IMR-90 (cell line): ENCODE measurements around the gene LRRC7. TPM values are rescaled to one million over a fixed set of nuclear protein-coding genes. Genes with fewer than 3 reads are reported as not detected.

Source experiments
- ATAC-seq: fragments of 200-7000 bp; cut with Tn5 transposase; 2 replicates; pipeline ENCODE4 v1.9.1; 2020; ENCODE audit warnings: low read depth, mild to moderate bottlenecking, moderate library complexity
- BruUV-seq: library from RNA; stranded (reverse); fragments of 400-500 nt; replicated peaks from 2 replicates; lab custom pipeline; 2021; lab: Mats Ljungman, UMichigan
- CTCF ChIA-PET: fragments of 300-600 bp; formaldehyde crosslinking; extraction: SDS; loops from one replicate; lab custom pipeline; 2021; ENCODE audit warnings: antibody characterized with exemption; lab: Yijun Ruan, JAX
- POLR2A ChIA-PET: fragments of 300-600 bp; sonication (Branson Sonifier 250); formaldehyde crosslinking; loops from one replicate; lab custom pipeline; 2022; ENCODE audit warnings: antibody characterized with exemption; ENCODE audit not compliant: unreplicated experiment; lab: Charles Lee
- DNase-seq: peaks from one replicate; pipeline ENCODE4 v3.0.0; 2013
- H2AFZ ChIP-seq: replicated peaks from 2 replicates; pipeline ENCODE3; 2013; ENCODE audit warnings: low read length, mild to moderate bottlenecking; ENCODE audit not compliant: poor library complexity
- H2AK5ac ChIP-seq: 2 replicates; pipeline ENCODE4 v1.6.1; 2013; ENCODE audit warnings: low read depth, low read length, inconsistent platforms
- H2AK9ac ChIP-seq: replicated peaks from 2 replicates; pipeline ENCODE3; 2013; ENCODE audit warnings: mild to moderate bottlenecking, low read depth, low read length, moderate library complexity; ENCODE audit not compliant: poor library complexity
- H2BK120ac ChIP-seq: 2 replicates; pipeline ENCODE4 v1.6.1; 2013; ENCODE audit warnings: low read depth, low read length, inconsistent platforms
- H2BK15ac ChIP-seq: 3 replicates; pipeline ENCODE4 v1.6.1; 2013; ENCODE audit warnings: low read depth, low read length, inconsistent platforms
- H2BK20ac ChIP-seq: 2 replicates; pipeline ENCODE4 v1.6.1; 2013; ENCODE audit warnings: low read depth, mild to moderate bottlenecking, inconsistent platforms, low read length, moderate library complexity
- H2BK5ac ChIP-seq: 2 replicates; pipeline ENCODE4 v1.6.1; 2013; ENCODE audit warnings: mild to moderate bottlenecking, low read depth, low read length, inconsistent platforms; ENCODE audit not compliant: poor library complexity, severe bottlenecking
- H3K14ac ChIP-seq: replicated peaks from 2 replicates; pipeline ENCODE4 v1.6.1; 2013; ENCODE audit warnings: low read depth, low read length, inconsistent platforms
- H3K18ac ChIP-seq: 2 replicates; pipeline ENCODE4 v1.6.1; 2013; ENCODE audit warnings: low read depth, low read length, control low read depth
- H3K23ac ChIP-seq: 2 replicates; pipeline ENCODE4 v1.6.1; 2013; ENCODE audit warnings: low read depth, low read length, inconsistent platforms
- H3K27ac ChIP-seq: 2 replicates; pipeline ENCODE4 v1.5.1; 2013; ENCODE audit warnings: mild to moderate bottlenecking, control low read depth, low read length; ENCODE audit not compliant: insufficient read depth
- H3K27me3 ChIP-seq: 2 replicates; pipeline ENCODE4 v1.6.1; 2013; ENCODE audit warnings: low read length; ENCODE audit not compliant: control insufficient read depth, insufficient read depth
- H3K36me3 ChIP-seq: 2 replicates; pipeline ENCODE4 v1.6.1; 2013; ENCODE audit warnings: low read length, mixed read lengths; ENCODE audit not compliant: control insufficient read depth, insufficient read depth
- H3K4ac ChIP-seq: 2 replicates; pipeline ENCODE4 v1.6.1; 2013; ENCODE audit warnings: low read depth, low read length, inconsistent platforms
- H3K4me1 ChIP-seq: 2 replicates; pipeline ENCODE4 v1.6.1; 2013; ENCODE audit warnings: low read length, mixed read lengths; ENCODE audit not compliant: control insufficient read depth, insufficient read depth
- H3K4me2 ChIP-seq: 2 replicates; pipeline ENCODE4 v1.6.1; 2013; ENCODE audit warnings: low read depth, mild to moderate bottlenecking, control low read depth, low read length, moderate library complexity
- H3K4me3 ChIP-seq: 2 replicates; pipeline ENCODE4 v1.5.1; 2013; ENCODE audit warnings: low read depth, mild to moderate bottlenecking, control low read depth, low read length, moderate library complexity; ENCODE audit not compliant: insufficient read depth
- H3K56ac ChIP-seq: 2 replicates; pipeline ENCODE4 v1.6.1; 2013; ENCODE audit warnings: low read length, inconsistent platforms; ENCODE audit not compliant: insufficient read depth; ENCODE audit errors: extremely low read depth
- H3K79me1 ChIP-seq, 2 experiments: 2 replicates each; pipeline ENCODE4 v1.6.1; 2013; ENCODE audit warnings: low read length in 2 of 2, inconsistent platforms in 1 of 2, low read depth in 1 of 2
- H3K9ac ChIP-seq: 2 replicates; pipeline ENCODE4 v1.6.1; 2013; ENCODE audit warnings: low read depth, low read length, control low read depth
- H3K9me1 ChIP-seq: 2 replicates; pipeline ENCODE4 v1.6.1; 2013; ENCODE audit warnings: low read length, inconsistent platforms; ENCODE audit not compliant: insufficient read depth
- H3K9me3 ChIP-seq: 2 replicates; pipeline ENCODE4 v1.6.1; 2013; ENCODE audit warnings: low read length; ENCODE audit not compliant: control insufficient read depth, insufficient read depth
- H4K20me1 ChIP-seq: 2 replicates; pipeline ENCODE4 v1.6.1; 2013; ENCODE audit warnings: low read length, inconsistent platforms; ENCODE audit not compliant: insufficient read depth
- H4K5ac ChIP-seq: 2 replicates; pipeline ENCODE4 v1.6.1; 2013; ENCODE audit warnings: mild to moderate bottlenecking, low read depth, low read length, control low read depth
- H4K8ac ChIP-seq, 2 experiments: 2 replicates each; pipeline ENCODE4 v1.6.1; 2013; ENCODE audit warnings: low read depth in 2 of 2, low read length in 2 of 2, control low read depth in 1 of 2, inconsistent platforms in 1 of 2
- H4K91ac ChIP-seq: 2 replicates; pipeline ENCODE4 v1.6.1; 2013; ENCODE audit warnings: low read depth, low read length, inconsistent platforms; ENCODE audit not compliant: insufficient read depth
- BHLHE40 ChIP-seq: fragments of 150-350 bp; IDR thresholded peaks from 2 replicates; pipeline ENCODE4 v1.6.1; 2016; ENCODE audit warnings: mild to moderate bottlenecking, low read depth, low read length
- CEBPB ChIP-seq: IDR thresholded peaks from 2 replicates; pipeline ENCODE4 v1.6.1; 2012; ENCODE audit warnings: low read depth, low read length, improper control_type of control experiment
- CTCF ChIP-seq: conservative IDR thresholded peaks from 2 replicates; pipeline ENCODE4 v1.5.1; 2012; ENCODE audit warnings: mild to moderate bottlenecking, low read depth, low read length, improper control_type of control experiment
- FOS ChIP-seq: fragments of 150-350 bp; IDR thresholded peaks from 2 replicates; pipeline ENCODE4 v1.6.1; 2016; ENCODE audit warnings: low read depth, low read length
- MAFK ChIP-seq: IDR thresholded peaks from 2 replicates; pipeline ENCODE4 v1.6.1; 2012; ENCODE audit warnings: low read depth, low read length, improper control_type of control experiment
- MAZ ChIP-seq: IDR thresholded peaks from 2 replicates; pipeline ENCODE4 v1.6.1; 2012; ENCODE audit warnings: low read depth, mild to moderate bottlenecking, low read length, improper control_type of control experiment, moderate library complexity, borderline replicate concordance
- MXI1 ChIP-seq: IDR thresholded peaks from 2 replicates; pipeline ENCODE4 v1.6.1; 2012; ENCODE audit warnings: low read depth, mild to moderate bottlenecking, low read length, moderate library complexity, borderline replicate concordance
- NFE2L2 ChIP-seq: fragments of 150-350 bp; IDR thresholded peaks from 2 replicates; pipeline ENCODE4 v1.6.1; 2016; ENCODE audit warnings: low read depth, mild to moderate bottlenecking, low read length
- POLR2A ChIP-seq: IDR thresholded peaks from 2 replicates; pipeline ENCODE4 v1.6.1; 2012; ENCODE audit warnings: mild to moderate bottlenecking, low read depth, low read length
- RAD21 ChIP-seq: IDR thresholded peaks from 2 replicates; pipeline ENCODE4 v1.6.1; 2012; ENCODE audit warnings: low read length, improper control_type of control experiment
- RCOR1 ChIP-seq: IDR thresholded peaks from 2 replicates; pipeline ENCODE4 v1.6.1; 2012; ENCODE audit warnings: mild to moderate bottlenecking, low read length, improper control_type of control experiment; ENCODE audit not compliant: insufficient replicate concordance
- RFX5 ChIP-seq: IDR thresholded peaks from 2 replicates; pipeline ENCODE4 v1.8.0; 2012; ENCODE audit warnings: low read depth, mild to moderate bottlenecking, low read length, moderate library complexity
- SMC3 ChIP-seq: fragments of 150-350 bp; IDR thresholded peaks from 2 replicates; pipeline ENCODE4 v1.6.1; 2016; ENCODE audit warnings: low read depth, mild to moderate bottlenecking, antibody characterized with exemption, low read length, moderate library complexity
- USF2 ChIP-seq: fragments of 150-350 bp; IDR thresholded peaks from 2 replicates; pipeline ENCODE4 v1.6.1; 2017; ENCODE audit warnings: mild to moderate bottlenecking, antibody characterized with exemption, low read length, low read depth
- WGBS, 2 experiments: methylation state at CpG; one replicate each; pipeline versions ENCODE4 v1.1.5 to v1.1.7; 2013; ENCODE audit warnings: missing lambda C conversion rate in 2 of 2; ENCODE audit not compliant: insufficient read length in 1 of 2; ENCODE audit errors: extremely low coverage in 2 of 2; 5-methylcytosine and 5-hydroxymethylcytosine counted together
- dilution Hi-C: fragments of 300-500 bp; cut with HindIII; formaldehyde crosslinking; loops from one replicate; pipeline ENCODE4 v1.14.3; 2018; ENCODE audit warnings: low sequenced_read_pairs; ENCODE audit not compliant: unreplicated experiment
- in situ Hi-C: fragments of 300-500 bp; cut with MboI; formaldehyde crosslinking; loops from 3 replicates; pipeline ENCODE4 v1.14.3; 2019; ENCODE audit warnings: low sequenced_read_pairs, inconsistent platforms, mixed read lengths
- intact Hi-C: fragments of 100-400 bp; cut with micrococcal nuclease; formaldehyde crosslinking; loops from 2 replicates; pipeline ENCODE4 v1.10.0; 2022
- polyA plus RNA-seq, 3 experiments: library from polyadenylated mRNA; depleted of rRNA; stranded (reverse); fragments of >200 nt; gene quantifications; 2 replicates each; pipeline ENCODE4 v1.2.3, GENCODE V29; 2012; ENCODE audit warnings: low replicate concordance in 1 of 3
- total RNA-seq: library from RNA; depleted of rRNA; stranded (reverse); fragments of >200 nt; gene quantifications from 2 replicates; pipeline ENCODE4 v1.2.3, GENCODE V29; 2012
- TF ChIP-seq, protein P1 (sequence below): fragments of 150-350 bp; IDR thresholded peaks from 2 replicates; pipeline ENCODE4 v1.6.1; 2016; ENCODE audit warnings: low read depth, mild to moderate bottlenecking, low read length, moderate library complexity, borderline replicate concordance

LRRC7 gene
- total and polyA plus RNA-seq, 2 of the 4 experiments (the other 2 are of a cell fraction), result under 0.01 to 0.02 TPM

DNA sequence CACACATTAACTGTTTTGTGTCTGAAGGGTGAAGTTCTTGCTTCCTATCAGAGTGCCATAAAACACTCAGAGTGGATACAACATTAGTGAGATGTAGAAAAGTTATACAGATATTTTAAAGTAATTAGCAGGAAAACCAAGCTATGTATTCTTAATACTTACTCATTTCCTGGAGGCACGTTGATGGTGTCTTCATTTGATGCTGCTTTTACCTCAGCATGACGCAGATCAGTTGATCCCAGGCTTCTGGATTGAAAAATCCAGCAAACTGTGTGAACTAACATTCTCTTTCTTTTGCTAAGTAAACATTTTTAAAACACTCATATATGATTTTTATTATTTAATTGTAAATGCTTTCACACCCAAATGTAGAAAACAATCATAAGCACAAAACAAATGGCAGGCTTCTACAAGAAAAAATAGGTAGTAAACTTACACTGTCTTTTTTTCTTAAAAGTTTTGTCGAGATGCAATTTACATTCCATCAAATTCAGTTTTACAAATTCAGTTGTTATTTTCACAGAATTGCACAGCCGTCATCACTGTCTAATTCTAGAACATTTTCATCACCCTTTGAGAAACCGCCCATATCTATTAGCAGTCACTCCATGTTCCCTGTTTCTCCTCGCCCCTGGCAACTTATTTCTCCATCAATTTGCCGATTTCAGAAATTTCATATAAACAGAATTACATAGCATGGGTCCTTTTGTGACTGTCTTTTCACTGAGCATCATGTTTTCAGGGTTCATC is 198.9 kb downstream of the LRRC7 start:
- Histone ChIP-seq H2AFZ (no peak overlapping the region), H3K14ac (no peak overlapping the region), H4K5ac (no peak overlapping the region), H2AK5ac (no peak overlapping the region), H3K56ac (no peak overlapping the region), H3K23ac (no peak overlapping the region), H2BK120ac (no peak overlapping the region), H3K4me2 (no peak overlapping the region), H3K9me3 (no peaks in the 10 kb centered on the region), H3K27me3 (no peaks in the 10 kb centered on the region), H3K79me1 (no peaks in the 10 kb centered on the region), H2BK15ac (no peak overlapping the region), H2BK5ac (no peak overlapping the region), H3K4ac (no peak overlapping the region), H3K9me1 (no peaks in the 10 kb centered on the region), H2BK20ac (no peak overlapping the region), H3K36me3 (no peaks in the 10 kb centered on the region), H4K91ac (no peak overlapping the region), H3K9ac (no peak overlapping the region), H3K18ac (no peak overlapping the region), H4K8ac (no peak overlapping the region), H3K4me1 (no peaks in the 10 kb centered on the region), H3K27ac (no peak overlapping the region), H2AK9ac (no peak overlapping the region), H4K20me1 (no peaks in the 10 kb centered on the region), H3K4me3 (no peak overlapping the region)
- in situ Hi-C loops (no loop called here), dilution Hi-C loops (no loop called here), intact Hi-C loops (no loop called here)
- ChIA-PET POLR2A (no interaction called here), CTCF (no interaction called here)
- 52% methylated on average over 4 of the region's 7 CpGs; no CpG with 5 or more reads in 1 of the 2 experiments for WGBS, 2 experiments
- ATAC-seq (no peak), DNase-seq (no peak)
- TF ChIP-seq CEBPB (no peak), MAFK (no peak), FOS (no peak), BHLHE40 (no peak), POLR2A (no peak), CTCF (no peak), MAZ (no peak), NFE2L2 (no peak), RAD21 (no peak), RCOR1 (no peak), USF2 (no peak), MXI1 (no peak), SMC3 (no peak), RFX5 (no peak)
- TF ChIP-seq, protein P1, sequence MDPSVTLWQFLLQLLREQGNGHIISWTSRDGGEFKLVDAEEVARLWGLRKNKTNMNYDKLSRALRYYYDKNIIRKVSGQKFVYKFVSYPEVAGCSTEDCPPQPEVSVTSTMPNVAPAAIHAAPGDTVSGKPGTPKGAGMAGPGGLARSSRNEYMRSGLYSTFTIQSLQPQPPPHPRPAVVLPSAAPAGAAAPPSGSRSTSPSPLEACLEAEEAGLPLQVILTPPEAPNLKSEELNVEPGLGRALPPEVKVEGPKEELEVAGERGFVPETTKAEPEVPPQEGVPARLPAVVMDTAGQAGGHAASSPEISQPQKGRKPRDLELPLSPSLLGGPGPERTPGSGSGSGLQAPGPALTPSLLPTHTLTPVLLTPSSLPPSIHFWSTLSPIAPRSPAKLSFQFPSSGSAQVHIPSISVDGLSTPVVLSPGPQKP, result no peak
- BruUV-seq, result no TSS peak
